Rectal smooth muscle tissue (tissue), 1 donor: ENCODE measurements around the gene SREBF2.

ENCODE experiments used
- H3K27ac ChIP-seq: one replicate; pipeline ENCODE4 v1.7.0; 2013; ENCODE audit warnings: low read depth, low read length, inconsistent platforms
- H3K27me3 ChIP-seq: one replicate; pipeline ENCODE4 v1.7.0; 2013; ENCODE audit warnings: low read length; ENCODE audit not compliant: control insufficient read depth, insufficient read depth
- H3K36me3 ChIP-seq: one replicate; pipeline ENCODE4 v1.7.0; 2013; ENCODE audit warnings: low read length; ENCODE audit not compliant: control insufficient read depth, insufficient read depth
- H3K4me1 ChIP-seq: one replicate; pipeline ENCODE4 v1.7.0; 2013; ENCODE audit warnings: low read length; ENCODE audit not compliant: control insufficient read depth, insufficient read depth
- H3K4me3 ChIP-seq: one replicate; pipeline ENCODE4 v1.7.0; 2013; ENCODE audit warnings: low read length
- H3K9ac ChIP-seq: one replicate; pipeline ENCODE4 v1.7.0; 2013; ENCODE audit warnings: low read length

Gene SREBF2

DNA sequence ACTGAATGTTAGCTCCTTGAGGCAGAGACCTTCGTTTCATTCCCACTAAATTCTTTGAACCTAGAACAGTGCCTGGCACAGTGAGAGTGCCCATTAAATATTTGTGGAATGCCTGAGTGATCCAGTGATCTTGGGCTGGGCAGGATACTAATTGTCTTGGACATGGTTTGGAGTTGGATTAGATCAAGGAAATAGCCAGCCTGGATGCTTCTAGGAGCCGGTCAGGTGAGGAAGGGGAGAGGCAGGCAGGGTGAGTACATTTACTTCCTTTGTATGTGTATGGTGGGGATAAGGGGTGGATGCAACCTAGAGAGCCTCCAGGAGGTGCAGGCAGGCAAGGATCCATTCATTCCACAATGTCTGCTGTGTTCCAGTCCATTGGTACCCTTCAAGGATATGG lies 3.6 kb downstream of the SREBF2 start:
- H3K27ac ChIP-seq: no peak overlapping the region
- H3K4me1 ChIP-seq: peaks cover 2% of the 10 kb centered on the region
- H3K27me3 ChIP-seq: no peaks in the 10 kb centered on the region
- no peaks in the 10 kb centered on the region for H3K36me3 ChIP-seq
- H3K4me3 ChIP-seq: no peak overlapping the region
- H3K9ac ChIP-seq: no peak overlapping the region

DNA sequence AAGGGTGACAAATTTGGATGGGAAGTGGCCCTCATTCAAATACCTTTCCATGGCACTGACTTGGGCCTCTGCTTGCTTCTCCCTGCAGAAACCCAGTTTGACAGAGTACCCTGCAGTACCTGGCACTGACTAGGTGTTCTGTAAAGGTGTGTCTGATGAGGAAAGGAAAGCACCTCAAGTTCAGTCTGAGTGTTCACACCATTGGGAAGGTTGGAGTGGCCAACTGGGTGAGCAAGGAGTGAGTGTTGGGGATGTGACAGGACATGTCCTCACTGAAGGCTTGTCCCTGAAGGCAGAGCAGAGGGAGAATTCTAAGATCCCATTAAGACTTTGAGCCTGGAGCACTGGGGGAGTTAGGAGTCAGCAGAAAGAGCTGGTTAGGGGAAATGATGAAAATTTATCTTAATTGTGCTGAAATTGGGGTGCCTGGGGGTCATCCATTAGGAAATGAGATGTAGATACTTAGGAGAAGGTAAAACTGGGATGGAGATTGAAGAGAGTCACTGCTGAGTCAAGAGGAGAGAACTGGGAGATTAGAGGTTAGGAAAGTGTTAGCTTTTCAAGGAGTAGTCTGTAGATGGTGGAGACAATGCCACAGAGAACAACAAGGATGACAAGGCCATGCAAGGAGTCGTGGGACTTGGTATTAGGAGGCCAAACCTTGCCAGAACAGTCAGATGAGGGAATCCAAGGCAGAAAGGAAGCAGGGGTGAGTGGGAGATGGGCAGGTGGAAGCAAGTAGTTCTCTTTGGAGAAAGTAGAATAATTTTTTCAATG lies 6.1 kb downstream of the SREBF2 start:
- Histone ChIP-seq H3K27ac (no peak overlapping the region), H3K27me3 (no peaks in the 10 kb centered on the region), H3K9ac (no peak overlapping the region), H3K36me3 (no peaks in the 10 kb centered on the region), H3K4me1 (peaks cover 2% of the 10 kb centered on the region), H3K4me3 (no peak overlapping the region)

DNA sequence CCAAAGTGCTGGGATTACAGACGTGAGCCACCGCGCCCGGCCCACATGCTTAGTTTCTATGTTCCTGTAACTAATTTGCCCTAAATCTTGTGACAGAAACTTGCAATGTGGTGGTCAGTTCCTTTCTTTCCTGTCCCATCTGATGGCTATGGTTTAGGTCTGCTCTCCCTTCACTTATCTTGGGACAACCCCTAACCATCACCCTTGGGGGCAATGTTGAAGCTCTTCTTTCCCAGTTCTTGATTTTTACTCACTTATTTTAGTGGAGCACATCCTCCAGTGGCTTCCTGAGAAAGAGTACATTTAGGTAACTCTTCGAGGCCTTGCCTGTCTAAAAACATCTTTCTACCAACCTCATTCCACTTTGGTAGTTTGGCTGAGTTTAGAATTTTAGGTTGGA lies 7.3 kb downstream of the SREBF2 start:
- no peak overlapping the region for H3K9ac ChIP-seq
- no peaks in the 10 kb centered on the region for H3K36me3 ChIP-seq

DNA sequence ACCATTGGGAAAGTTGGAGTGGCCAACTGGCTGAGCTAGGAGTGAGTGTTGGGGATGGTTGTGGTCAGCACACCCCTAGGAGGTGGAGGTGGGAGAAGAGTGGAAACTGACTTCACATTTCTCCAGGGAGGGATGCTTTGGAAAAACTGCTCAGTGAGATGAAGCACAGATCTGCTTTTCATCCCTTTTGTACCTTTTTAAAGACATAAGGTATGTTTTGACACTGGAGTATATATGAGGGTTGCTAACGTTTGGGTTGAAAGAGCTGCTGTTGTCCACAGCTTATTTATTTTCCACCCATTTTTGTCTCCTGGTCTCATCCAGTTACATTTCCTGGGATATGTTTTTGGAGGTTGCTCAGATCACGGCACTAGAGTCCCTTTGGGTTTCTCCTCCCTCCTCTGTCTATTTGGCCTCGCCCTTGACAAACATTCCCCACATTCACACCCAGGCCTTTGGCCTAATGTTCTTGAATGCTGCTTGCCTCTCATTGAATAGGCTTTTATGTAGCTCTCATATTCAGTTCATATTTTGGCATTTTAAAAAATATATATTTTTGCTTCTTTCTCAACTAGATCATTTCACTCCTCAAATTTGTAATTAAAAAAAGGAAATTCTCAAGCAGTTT lies 8.3 kb downstream of the SREBF2 start:
- Histone ChIP-seq H3K9ac (no peak overlapping the region), H3K4me1 (no peaks in the 10 kb centered on the region), H3K27me3 (no peaks in the 10 kb centered on the region)

More for the DNA sequence above, 7.3 kb downstream of the SREBF2 start:
- Histone ChIP-seq H3K4me1 (no peaks in the 10 kb centered on the region), H3K4me3 (no peak overlapping the region), H3K27ac (no peak overlapping the region), H3K27me3 (no peaks in the 10 kb centered on the region)

DNA sequence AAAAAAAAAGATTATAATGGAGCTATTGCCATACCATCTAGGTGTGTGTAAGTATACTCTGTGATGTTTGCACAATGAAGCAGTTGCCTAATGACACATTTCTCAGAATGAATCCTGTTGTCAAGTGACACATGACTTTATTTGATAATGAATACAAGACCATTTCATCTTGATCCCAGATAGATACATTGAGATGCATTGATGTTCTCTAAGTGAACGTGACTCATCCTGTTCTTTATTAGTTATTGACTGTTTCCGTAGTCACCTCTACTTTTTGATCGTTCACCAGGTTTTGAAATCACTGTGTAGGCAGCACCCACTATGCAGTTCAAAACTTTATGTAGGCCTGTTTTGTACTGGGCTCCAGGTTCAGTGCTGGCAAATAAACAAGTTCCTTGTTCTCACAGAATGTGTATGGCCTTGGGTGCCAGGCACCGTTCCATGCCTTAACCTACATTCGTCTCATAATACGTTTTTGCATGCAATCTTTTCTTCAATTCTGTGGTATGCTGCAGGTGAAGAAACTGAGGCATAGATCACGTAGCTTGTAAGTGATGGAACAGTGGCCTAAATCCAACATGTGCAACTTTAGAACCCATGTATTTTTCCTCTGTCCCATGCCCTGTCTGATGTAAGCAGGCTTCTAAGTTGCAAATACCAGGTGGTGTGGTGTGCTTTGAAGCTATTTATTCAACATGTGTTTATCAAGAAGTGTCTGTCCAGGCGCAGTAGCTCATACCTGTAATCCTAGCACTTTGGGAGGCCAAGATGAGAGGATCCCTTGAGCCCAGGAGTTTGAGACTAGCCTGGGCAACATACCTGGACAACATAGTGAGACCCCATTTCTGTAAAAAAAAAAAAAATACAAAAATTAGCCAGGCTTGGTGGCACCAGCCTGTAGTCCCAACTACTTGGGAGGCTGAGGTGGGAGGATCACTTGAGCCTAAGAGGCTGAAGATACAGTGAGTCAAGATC lies 10.4 kb downstream of the SREBF2 start:
- Histone ChIP-seq H3K27me3 (no peaks in the 10 kb centered on the region), H3K36me3 (no peaks in the 10 kb centered on the region), H3K4me3 (no peak overlapping the region), H3K4me1 (no peaks in the 10 kb centered on the region), H3K27ac (no peak overlapping the region), H3K9ac (no peak overlapping the region)

More for the DNA sequence above, 8.3 kb downstream of the SREBF2 start:
- Histone ChIP-seq H3K27ac (no peak overlapping the region), H3K36me3 (no peaks in the 10 kb centered on the region), H3K4me3 (no peak overlapping the region)

DNA sequence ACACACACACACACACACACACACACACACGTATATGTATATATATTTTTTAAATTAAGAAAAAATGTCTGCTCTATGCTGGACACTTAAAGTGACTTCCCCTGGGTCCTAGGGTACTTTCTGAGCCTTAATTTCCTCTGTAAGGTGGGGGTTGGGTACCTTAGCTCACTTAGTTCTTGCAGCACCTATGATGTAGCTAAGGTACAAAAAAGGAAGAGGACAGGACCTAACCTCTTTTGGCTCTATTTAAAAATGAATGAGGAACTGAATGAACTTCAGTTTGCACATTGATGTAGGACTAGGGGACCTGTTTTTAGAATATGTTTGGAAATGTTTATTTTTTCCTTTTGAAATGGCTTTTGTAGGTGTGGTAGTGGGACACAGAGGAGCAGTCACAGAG lies 11.1 kb downstream of the SREBF2 start:
- H3K9ac ChIP-seq: no peak overlapping the region
- H3K27me3 ChIP-seq: no peaks in the 10 kb centered on the region
- no peaks in the 10 kb centered on the region for H3K4me1 ChIP-seq
- H3K27ac ChIP-seq: no peak overlapping the region
- no peaks in the 10 kb centered on the region for H3K36me3 ChIP-seq
- no peak overlapping the region for H3K4me3 ChIP-seq

DNA sequence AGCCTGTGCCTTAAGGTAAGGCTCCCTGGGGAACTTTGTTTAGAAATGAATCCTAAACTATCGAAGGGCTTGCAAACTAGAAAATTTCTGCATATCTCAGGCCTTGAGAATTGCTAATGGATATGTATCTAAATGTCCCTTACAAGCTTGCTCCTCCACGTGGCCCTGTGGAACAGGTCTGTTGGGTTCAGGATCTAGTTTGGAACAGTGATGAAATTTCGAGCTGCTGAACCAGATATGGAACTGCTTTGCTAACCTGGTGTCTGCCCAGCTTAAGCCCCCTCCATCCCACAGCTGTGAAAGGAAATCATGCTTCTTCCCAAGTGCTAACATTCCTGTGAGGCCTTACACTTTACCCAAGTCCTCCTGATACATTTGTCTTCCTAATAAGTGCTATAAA lies 11.6 kb downstream of the SREBF2 start:
- H3K27ac ChIP-seq: no peak overlapping the region
- no peaks in the 10 kb centered on the region for H3K4me1 ChIP-seq
- H3K4me3 ChIP-seq: no peak overlapping the region
- no peak overlapping the region for H3K9ac ChIP-seq
- H3K36me3 ChIP-seq: no peaks in the 10 kb centered on the region
- H3K27me3 ChIP-seq: no peaks in the 10 kb centered on the region

DNA sequence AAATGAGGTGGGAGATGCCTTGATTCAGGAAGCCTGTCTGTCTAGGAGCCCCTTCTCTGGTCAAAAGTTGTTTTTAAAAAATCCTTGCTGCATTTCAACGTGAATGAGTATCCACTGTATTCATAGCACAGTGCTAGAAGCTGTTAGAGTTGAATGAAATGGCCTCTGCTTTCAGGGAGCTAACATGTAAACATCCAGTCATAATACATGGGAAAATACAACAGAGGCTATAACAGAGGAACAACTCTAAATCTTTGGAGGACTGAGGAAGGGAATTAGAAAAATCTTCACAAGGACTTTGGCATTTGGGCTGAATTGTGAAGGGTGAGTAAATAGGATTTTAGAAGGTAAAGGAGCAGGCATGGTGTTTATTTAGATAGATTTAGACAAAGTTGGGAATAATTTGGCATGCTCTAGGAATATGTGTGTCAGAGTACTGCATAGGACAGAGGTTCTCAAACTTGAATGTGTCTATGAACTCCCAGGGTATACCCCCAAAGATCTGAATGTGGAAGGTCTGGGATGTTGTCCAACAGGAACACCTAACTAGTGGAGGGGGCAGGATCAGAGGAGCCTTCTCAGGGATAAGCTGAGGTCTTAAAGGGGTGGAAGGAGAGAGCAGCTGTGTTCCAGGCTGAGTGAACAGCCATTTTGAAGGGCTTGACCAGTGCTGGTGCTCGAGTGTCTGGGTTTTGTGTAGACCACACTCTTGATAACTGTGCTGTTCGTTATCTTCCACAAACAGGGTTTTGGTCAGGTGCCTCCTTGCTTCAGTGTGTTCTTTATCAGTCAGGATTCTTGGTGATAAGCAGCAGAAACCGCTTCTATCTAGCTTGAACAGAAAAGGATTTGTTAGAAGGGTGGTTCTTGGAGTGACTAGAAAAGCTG lies 12.7 kb downstream of the SREBF2 start:
- Histone ChIP-seq H3K36me3 (no peaks in the 10 kb centered on the region), H3K9ac (no peak overlapping the region), H3K27me3 (no peaks in the 10 kb centered on the region), H3K27ac (no peak overlapping the region), H3K4me1 (no peaks in the 10 kb centered on the region), H3K4me3 (no peak overlapping the region)

DNA sequence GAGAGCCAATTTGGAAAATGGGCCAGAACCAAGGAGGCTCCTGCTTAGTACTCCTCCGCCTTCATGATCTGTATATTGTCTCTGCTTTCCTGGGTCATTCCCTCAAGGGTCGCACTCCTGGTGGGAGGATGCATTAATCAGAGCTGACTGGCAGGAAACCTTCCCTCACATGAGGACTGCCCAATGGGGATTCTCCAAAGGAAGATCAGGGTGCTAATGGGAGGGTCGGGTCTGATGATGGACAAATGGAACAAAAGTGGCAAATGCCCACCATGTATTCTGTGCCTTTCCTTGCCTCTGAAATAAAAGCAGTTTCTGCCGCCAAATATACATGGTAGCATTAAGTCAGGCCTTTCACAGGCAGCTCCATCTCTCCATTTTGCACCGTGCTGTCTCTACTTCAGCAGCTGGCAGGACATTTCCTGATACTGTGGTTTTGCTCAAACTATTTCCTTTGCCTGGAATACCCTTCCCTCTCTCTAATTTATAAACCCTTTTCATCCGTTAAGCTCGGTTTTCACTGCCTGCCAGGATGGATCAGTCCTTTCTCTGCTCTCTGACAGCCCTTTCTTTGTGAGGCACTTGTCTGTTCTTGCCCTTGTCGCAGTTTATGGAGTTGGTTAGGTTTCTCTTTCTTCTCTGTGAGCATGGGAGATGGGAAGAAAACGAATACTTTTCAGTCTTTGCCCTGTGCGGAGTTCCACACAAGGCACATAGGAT lies 13.5 kb downstream of the SREBF2 start:
- Histone ChIP-seq H3K36me3 (no peaks in the 10 kb centered on the region), H3K27ac (no peak overlapping the region), H3K4me3 (no peak overlapping the region), H3K9ac (no peak overlapping the region), H3K27me3 (no peaks in the 10 kb centered on the region), H3K4me1 (no peaks in the 10 kb centered on the region)

DNA sequence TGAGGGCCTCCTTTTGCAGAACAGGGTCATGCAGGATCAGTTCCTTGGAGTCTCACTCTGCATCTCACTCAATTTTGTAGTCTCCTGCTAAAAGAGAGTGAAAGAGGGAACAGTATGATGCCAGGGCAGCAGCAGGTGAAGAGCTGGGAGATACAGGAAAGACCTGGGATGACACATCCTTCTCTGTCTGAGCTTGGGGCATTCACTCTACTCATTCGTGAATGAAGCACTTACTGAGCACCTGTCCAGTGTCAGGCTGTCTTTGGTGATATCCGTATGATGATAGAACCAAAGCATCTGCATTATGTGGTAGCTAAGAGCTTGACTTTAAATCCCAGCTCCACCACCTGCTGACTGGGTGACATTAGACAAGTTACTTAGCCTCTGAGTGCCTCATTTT lies 14.4 kb downstream of the SREBF2 start:
- no peaks in the 10 kb centered on the region for H3K4me1 ChIP-seq
- no peaks in the 10 kb centered on the region for H3K27me3 ChIP-seq
- H3K4me3 ChIP-seq: no peak overlapping the region
- H3K36me3 ChIP-seq: no peaks in the 10 kb centered on the region
- H3K9ac ChIP-seq: no peak overlapping the region
- no peak overlapping the region for H3K27ac ChIP-seq

DNA sequence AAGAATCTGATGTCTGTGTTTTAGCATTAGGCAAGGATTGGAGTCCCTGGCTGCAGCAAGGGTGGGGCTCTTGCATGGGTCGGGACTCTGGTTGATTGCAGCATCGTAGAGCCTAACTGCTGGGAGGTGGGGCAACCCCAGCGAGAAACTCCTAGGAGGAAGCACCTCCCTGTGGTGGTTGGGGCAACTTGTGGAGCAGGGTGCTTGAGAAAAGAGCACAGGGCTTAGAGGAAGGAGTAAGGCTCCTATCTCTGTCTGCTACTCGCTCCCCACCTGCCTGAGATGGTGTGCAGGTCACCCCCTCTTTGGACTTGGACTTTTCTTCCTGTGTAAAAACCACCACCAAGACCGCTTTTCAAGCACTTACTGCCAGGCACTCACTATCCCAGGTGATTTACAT lies 15.6 kb downstream of the SREBF2 start:
- Histone ChIP-seq H3K4me1 (no peaks in the 10 kb centered on the region), H3K4me3 (no peak overlapping the region), H3K9ac (no peak overlapping the region), H3K36me3 (no peaks in the 10 kb centered on the region), H3K27ac (no peak overlapping the region), H3K27me3 (no peaks in the 10 kb centered on the region)
